Natural killer cell treated with Interleukin-12 subunit alpha and Interleukin-12 subunit beta and Interleukin-15 and Interleukin-18, amount 100 ng/mL, for 72 hours (primary cell): ENCODE measurements around the gene SLC25A45. TPM values are rescaled to one million over a fixed set of nuclear protein-coding genes. Genes with fewer than 3 reads are reported as not detected.

ENCODE experiments used
- ATAC-seq, 2 donors: fragments of 150-1000 bp; cut with Tn5 transposase in 1 of 2; sonication (Bioruptor Pico), chemical (Tn5 transposase) in 1 of 2; 2 replicates each; pipeline ENCODE4 v1.10.0; 2021
- DNase-seq: peaks from one replicate; pipeline ENCODE4 v3.0.0; 2022; ENCODE audit warnings: low spot score
- H3K27ac Mint-ChIP-seq, 2 donors: 1 replicate in 1 of 2; 2 replicates in 1 of 2; pipeline ENCODE4 v1.8.0; 2022; ENCODE audit warnings: mixed read lengths in 2 of 2, mild to moderate bottlenecking in 1 of 2, moderate library complexity in 1 of 2
- H3K27me3 Mint-ChIP-seq, 2 donors: 1 replicate in 1 of 2; 2 replicates in 1 of 2; pipeline ENCODE4 v1.8.0; 2022; ENCODE audit warnings: mixed read lengths in 2 of 2
- H3K36me3 Mint-ChIP-seq: one replicate; pipeline ENCODE4 v1.8.0; 2022; ENCODE audit warnings: mixed read lengths
- H3K4me1 Mint-ChIP-seq, 2 donors: 1 replicate in 1 of 2; 2 replicates in 1 of 2; pipeline ENCODE4 v1.8.0; 2022; ENCODE audit warnings: low read depth in 2 of 2, mixed read lengths in 2 of 2, mild to moderate bottlenecking in 1 of 2
- H3K4me3 Mint-ChIP-seq: one replicate; pipeline ENCODE4 v1.8.0; 2022; ENCODE audit warnings: mixed read lengths
- H3K9me3 Mint-ChIP-seq: 2 replicates; pipeline ENCODE4 v1.8.0; 2022; ENCODE audit warnings: mixed read lengths
- total RNA-seq, 2 donors: library from RNA; stranded (reverse); gene quantifications; one replicate each; pipeline ENCODE4 v1.2.3, GENCODE V29; 2022

The SLC25A45 gene
- total RNA-seq, 2 donors from 2014 or later, result 10.8 to 12.6 TPM

- Mint-ChIP-seq H3K27me3 (no peaks in the 10 kb centered on the region), H3K36me3 (no peaks in the 10 kb centered on the region), H3K27ac (peak overlapping the region in 1 of 2 donors; percentile 50), H3K9me3 (no peaks in the 10 kb centered on the region), H3K4me1 (peaks cover 4 to 5% of the 10 kb centered on the region in 2 donors), H3K4me3 (no peak overlapping the region)
- ATAC-seq (no peak), DNase-seq (no peak)
Measured at GRCh38 chr11:65402790-65403189, 20.3 kb upstream of the SLC25A45 start.

GRCh38 chr11:65401803-65402248 is 19.4 kb upstream of the SLC25A45 start:
- ATAC-seq (no peak), DNase-seq (no peak)
- H3K9me3 Mint-ChIP-seq, result no peaks in the 10 kb centered on the region
- no peaks in the 10 kb centered on the region for H3K27me3 Mint-ChIP-seq
- peaks cover 4 to 5% of the 10 kb centered on the region in 2 donors for H3K4me1 Mint-ChIP-seq
- no peak overlapping the region for H3K4me3 Mint-ChIP-seq
- H3K27ac Mint-ChIP-seq, result peak overlapping the region in 1 of 2 donors; percentile 35
- no peaks in the 10 kb centered on the region for H3K36me3 Mint-ChIP-seq

GRCh38 chr11:65401073-65401802 is 18.8 kb upstream of the SLC25A45 start:
- Mint-ChIP-seq H3K36me3 (no peaks in the 10 kb centered on the region), H3K4me1 (peaks cover 4 to 5% of the 10 kb centered on the region in 2 donors), H3K9me3 (no peaks in the 10 kb centered on the region), H3K27ac (peak overlapping the region in 1 of 2 donors; percentile 35), H3K4me3 (no peak overlapping the region), H3K27me3 (no peaks in the 10 kb centered on the region)
- DNase-seq (no peak), ATAC-seq (no peak)

- no peak overlapping the region for H3K27ac Mint-ChIP-seq
- H3K27me3 Mint-ChIP-seq, result no peaks in the 10 kb centered on the region
- no peaks in the 10 kb centered on the region for H3K9me3 Mint-ChIP-seq
- DNase-seq (no peak), ATAC-seq (no peak)
- H3K4me1 Mint-ChIP-seq, result peaks cover 4 to 5% of the 10 kb centered on the region in 2 donors
- no peak overlapping the region for H3K4me3 Mint-ChIP-seq
- H3K36me3 Mint-ChIP-seq, result no peaks in the 10 kb centered on the region
Measured at GRCh38 chr11:65400307-65401072, 18.0 kb upstream of the SLC25A45 start.

GRCh38 chr11:65399845-65400244 is 17.4 kb upstream of the SLC25A45 start:
- Mint-ChIP-seq H3K4me1 (peaks cover 4 to 5% of the 10 kb centered on the region in 2 donors), H3K36me3 (no peaks in the 10 kb centered on the region), H3K27me3 (no peaks in the 10 kb centered on the region), H3K27ac (no peak overlapping the region), H3K9me3 (no peaks in the 10 kb centered on the region), H3K4me3 (no peak overlapping the region)
- ATAC-seq, result no peak
- DNase-seq, result no peak

- no peak overlapping the region for H3K4me3 Mint-ChIP-seq
- no peak for ATAC-seq
- H3K4me1 Mint-ChIP-seq, result peaks cover 4 to 5% of the 10 kb centered on the region in 2 donors
- H3K36me3 Mint-ChIP-seq, result no peaks in the 10 kb centered on the region
- H3K27me3 Mint-ChIP-seq, result no peaks in the 10 kb centered on the region
- DNase-seq, result no peak
- no peaks in the 10 kb centered on the region for H3K9me3 Mint-ChIP-seq
- no peak overlapping the region for H3K27ac Mint-ChIP-seq
Measured at GRCh38 chr11:65399249-65399648, 16.8 kb upstream of the SLC25A45 start.

- DNase-seq (no peak), ATAC-seq (no peak)
- Mint-ChIP-seq H3K27me3 (no peaks in the 10 kb centered on the region), H3K9me3 (no peaks in the 10 kb centered on the region), H3K4me1 (peaks cover 4 to 5% of the 10 kb centered on the region in 2 donors), H3K36me3 (no peaks in the 10 kb centered on the region), H3K27ac (no peak overlapping the region), H3K4me3 (no peak overlapping the region)
Measured at GRCh38 chr11:65398362-65398910, 16.0 kb upstream of the SLC25A45 start.

GRCh38 chr11:65396769-65397745 is 14.6 kb upstream of the SLC25A45 start:
- peak in 1 of 2 donors; percentile 17 for ATAC-seq
- Mint-ChIP-seq H3K4me1 (peaks cover 10 to 11% of the 10 kb centered on the region in 2 donors), H3K27me3 (no peaks in the 10 kb centered on the region), H3K9me3 (no peaks in the 10 kb centered on the region), H3K36me3 (no peaks in the 10 kb centered on the region), H3K4me3 (no peak overlapping the region), H3K27ac (no peak overlapping the region)
- no peak for DNase-seq

GRCh38 chr11:65395961-65396530 is 13.6 kb upstream of the SLC25A45 start:
- DNase-seq (no peak), ATAC-seq (no peak)
- Mint-ChIP-seq H3K9me3 (no peaks in the 10 kb centered on the region), H3K4me1 (peaks cover 11 to 17% of the 10 kb centered on the region in 2 donors), H3K4me3 (no peak overlapping the region), H3K27ac (no peak overlapping the region), H3K27me3 (no peaks in the 10 kb centered on the region), H3K36me3 (no peaks in the 10 kb centered on the region)

GRCh38 chr11:65394125-65394536 is 11.7 kb upstream of the SLC25A45 start:
- Mint-ChIP-seq H3K36me3 (no peaks in the 10 kb centered on the region), H3K27me3 (no peaks in the 10 kb centered on the region), H3K4me3 (no peak overlapping the region), H3K27ac (no peak overlapping the region), H3K4me1 (peaks cover 12 to 27% of the 10 kb centered on the region in 2 donors), H3K9me3 (no peaks in the 10 kb centered on the region)
- DNase-seq (no peak), ATAC-seq (no peak)

- no peaks in the 10 kb centered on the region for H3K9me3 Mint-ChIP-seq
Measured at GRCh38 chr11:65393513-65394079, 11.2 kb upstream of the SLC25A45 start.

GRCh38 chr11:65392899-65393298 is 10.5 kb upstream of the SLC25A45 start:
- ATAC-seq (no peak), DNase-seq (no peak)
- no peak overlapping the region for H3K4me3 Mint-ChIP-seq
- H3K4me1 Mint-ChIP-seq, result peaks cover 19 to 32% of the 10 kb centered on the region in 2 donors
- H3K9me3 Mint-ChIP-seq, result no peaks in the 10 kb centered on the region
- H3K27ac Mint-ChIP-seq, result peak overlapping the region in 1 of 2 donors; percentile 32
- no peaks in the 10 kb centered on the region for H3K27me3 Mint-ChIP-seq
- H3K36me3 Mint-ChIP-seq, result no peaks in the 10 kb centered on the region

More at GRCh38 chr11:65393513-65394079, 11.2 kb upstream of the SLC25A45 start:
- no peak overlapping the region for H3K27ac Mint-ChIP-seq
- H3K4me1 Mint-ChIP-seq, result peaks cover 16 to 32% of the 10 kb centered on the region in 2 donors
- no peak for ATAC-seq
- H3K4me3 Mint-ChIP-seq, result no peak overlapping the region
- DNase-seq, result no peak
- no peaks in the 10 kb centered on the region for H3K27me3 Mint-ChIP-seq
- H3K36me3 Mint-ChIP-seq, result no peaks in the 10 kb centered on the region
